ENCODE measurements around the gene SRM.

- TF ChIP-seq CTCF (IDR thresholded peaks at IDR 0.05): no peak
- TF ChIP-seq ZFX (IDR thresholded peaks at IDR 0.05; ENCODE audit: borderline replicate concordance): no peak
Observed at GRCh38 chr1:11099310-11100148, 39.7 kb upstream of the SRM start, which contains the start of gene EXOSC10.
